GM10266 (cell line): ENCODE results near the gene DNAJB6.

Source experiments
- DNase-seq: peaks from one replicate; pipeline ENCODE4 v3.0.0; 2012; ENCODE audit errors: extremely low spot score
- TF ChIP-seq, protein P1 (sequence below): IDR thresholded peaks from 2 replicates; pipeline ENCODE4 v1.5.1; 2012; ENCODE audit warnings: mild to moderate bottlenecking, low read depth; ENCODE audit not compliant: control insufficient read depth, insufficient read depth; ENCODE audit errors: missing control alignments

Gene DNAJB6

DNA sequence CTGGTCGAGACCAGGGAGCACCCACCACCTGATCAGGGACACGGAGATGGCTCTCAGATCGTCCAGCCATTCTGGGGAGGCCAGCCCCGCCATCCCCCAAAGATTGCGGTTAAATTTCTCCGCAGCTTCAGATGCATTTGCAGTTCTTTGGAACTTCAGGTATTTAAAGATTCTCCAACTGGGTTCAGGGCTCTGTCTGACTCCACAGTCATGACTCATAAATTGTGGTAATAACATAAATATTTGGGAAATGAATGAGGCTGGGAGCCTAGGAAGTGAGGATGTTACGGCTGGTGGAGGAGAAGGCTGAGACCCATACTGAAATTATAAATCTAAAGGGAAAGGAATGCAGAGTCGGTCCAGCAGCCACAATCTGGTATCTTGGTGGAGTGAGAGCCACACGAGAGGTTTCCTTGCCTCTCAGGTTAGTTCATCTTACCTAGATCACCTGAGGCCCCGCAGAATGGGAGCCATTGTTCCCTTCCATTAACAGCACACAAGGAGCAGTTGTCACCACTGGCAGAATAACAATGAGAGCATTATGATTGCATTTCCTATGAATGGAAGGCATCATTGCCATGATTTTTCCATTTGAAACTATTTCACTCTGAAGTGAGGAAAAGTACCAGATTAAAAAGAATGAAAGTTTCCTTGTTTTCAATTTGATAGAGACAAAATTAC lies 26.7 kb upstream of the DNAJB6 start:
- DNase-seq: no peak
- TF ChIP-seq, protein P1, sequence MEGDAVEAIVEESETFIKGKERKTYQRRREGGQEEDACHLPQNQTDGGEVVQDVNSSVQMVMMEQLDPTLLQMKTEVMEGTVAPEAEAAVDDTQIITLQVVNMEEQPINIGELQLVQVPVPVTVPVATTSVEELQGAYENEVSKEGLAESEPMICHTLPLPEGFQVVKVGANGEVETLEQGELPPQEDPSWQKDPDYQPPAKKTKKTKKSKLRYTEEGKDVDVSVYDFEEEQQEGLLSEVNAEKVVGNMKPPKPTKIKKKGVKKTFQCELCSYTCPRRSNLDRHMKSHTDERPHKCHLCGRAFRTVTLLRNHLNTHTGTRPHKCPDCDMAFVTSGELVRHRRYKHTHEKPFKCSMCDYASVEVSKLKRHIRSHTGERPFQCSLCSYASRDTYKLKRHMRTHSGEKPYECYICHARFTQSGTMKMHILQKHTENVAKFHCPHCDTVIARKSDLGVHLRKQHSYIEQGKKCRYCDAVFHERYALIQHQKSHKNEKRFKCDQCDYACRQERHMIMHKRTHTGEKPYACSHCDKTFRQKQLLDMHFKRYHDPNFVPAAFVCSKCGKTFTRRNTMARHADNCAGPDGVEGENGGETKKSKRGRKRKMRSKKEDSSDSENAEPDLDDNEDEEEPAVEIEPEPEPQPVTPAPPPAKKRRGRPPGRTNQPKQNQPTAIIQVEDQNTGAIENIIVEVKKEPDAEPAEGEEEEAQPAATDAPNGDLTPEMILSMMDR: no peak

DNA sequence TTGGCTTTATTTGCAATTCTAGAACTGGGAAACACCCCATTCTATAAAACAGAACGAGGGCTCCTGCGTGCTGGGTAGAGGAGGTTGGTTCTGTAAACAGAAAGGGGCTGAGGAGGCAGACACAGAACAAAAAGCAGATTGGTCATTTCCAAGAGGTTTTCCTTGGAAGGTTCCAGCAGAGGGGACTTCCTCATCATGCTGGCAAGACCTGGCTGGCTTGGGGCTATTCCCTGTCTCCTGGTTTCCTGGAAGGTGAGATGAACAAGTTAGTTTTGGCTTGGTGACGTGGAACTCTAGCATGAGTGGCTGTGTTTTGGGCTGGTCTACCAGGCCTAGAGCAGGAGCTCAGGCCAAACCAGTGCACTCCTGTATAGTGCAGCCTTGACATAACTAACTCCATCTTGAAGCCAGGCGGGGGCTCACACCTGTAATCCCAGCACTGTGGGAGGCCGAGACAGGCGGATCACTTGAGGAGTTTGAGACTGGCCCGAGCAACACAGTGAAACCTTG lies 26.1 kb upstream of the DNAJB6 start:
- no peak for DNase-seq

DNA sequence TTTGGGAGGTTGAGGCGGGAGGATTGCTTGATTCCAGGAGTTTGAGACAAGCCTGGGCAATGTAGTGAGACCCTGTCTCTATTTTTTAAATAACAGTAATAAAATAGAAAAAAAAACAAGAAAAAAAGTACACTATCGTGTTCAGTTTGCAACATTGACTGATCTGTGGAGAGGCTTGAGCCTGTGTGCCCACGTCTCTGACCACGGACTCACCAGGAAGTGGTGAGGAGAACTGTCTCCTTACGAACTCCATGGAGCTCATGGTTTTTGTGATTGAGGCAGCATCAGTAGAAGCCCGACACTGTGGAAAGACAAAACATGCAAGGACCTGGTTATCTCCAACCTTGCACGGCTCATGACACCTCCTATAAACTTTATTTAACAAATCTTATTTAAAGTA lies 23.9 kb upstream of the DNAJB6 start:
- TF ChIP-seq, protein P1: no peak
- DNase-seq: no peak

More for the DNA sequence above, 26.1 kb upstream of the DNAJB6 start:
- TF ChIP-seq, protein P1: no peak

DNA sequence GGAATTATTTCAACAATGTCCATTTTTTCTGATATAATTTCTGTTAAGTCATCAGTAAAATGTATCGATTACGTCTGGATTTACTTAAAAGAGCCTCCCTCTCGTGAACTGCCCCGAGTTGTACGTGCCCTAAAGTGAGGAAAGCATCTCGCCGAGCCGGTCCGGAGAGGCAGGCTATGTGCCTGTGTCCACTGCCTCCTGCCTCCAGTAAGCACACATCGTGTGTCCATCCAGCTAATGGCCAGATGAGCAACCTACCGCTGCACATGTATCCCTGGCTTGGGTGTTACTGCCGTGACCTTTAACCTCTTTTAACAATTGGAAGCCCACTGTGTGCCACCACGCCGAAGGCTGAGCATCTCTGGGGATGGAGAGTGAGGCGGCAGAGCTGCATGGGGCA lies 23.2 kb upstream of the DNAJB6 start:
- no peak for DNase-seq
- TF ChIP-seq, protein P1: no peak

DNA sequence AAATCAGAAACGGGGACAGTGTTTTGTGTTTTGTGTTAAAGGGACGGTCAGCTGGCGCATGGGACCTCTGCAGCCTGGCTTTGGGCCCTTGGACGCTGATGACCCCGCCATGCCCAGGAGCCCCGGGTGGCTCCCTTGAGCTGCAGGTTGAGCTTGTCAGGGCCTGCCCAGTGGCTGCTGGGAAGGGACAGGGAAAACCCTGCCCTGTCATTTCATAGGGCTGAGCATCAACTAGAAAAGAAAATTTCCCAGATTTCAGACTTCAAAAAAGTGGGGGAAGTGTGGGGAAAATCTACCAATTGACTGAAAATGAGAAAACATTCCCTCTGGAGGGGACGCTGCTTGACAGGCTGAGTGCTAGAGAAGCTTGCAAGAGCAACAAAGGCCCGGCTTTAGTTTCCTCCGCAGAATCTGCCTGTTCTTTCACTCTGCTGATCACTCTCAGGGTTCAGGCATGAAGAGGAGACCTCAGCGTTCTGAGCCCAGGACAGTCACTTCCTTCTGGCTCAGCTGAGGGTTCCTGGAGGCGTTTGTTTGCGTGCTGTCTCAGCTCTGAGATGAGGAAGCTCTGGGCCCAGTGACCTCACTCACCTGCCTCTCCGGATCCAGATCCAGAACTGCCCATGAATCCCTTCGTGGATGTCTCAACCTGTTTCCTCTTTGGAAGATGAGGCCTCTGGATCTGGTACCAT lies 18.6 kb upstream of the DNAJB6 start:
- TF ChIP-seq, protein P1: no peak
- DNase-seq: peak; percentile 61

DNA sequence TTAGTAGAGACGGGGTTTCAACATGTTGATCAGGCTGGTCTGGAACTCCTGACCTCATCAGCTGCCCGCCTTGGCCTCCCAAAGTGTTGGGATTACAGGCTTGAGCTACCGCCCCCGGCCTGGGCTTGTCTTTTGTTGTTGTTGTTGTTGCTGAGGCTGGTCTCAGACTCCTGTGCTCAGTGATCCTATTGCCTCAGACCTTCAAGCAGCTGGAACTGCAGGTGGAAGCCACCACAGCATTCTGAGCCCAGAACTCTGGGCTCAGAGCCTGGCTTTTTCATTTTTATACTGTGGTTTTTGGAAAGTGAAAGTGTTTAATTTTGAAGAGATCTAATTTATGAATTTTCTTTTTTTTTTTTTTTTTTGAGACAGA lies 16.2 kb upstream of the DNAJB6 start:
- no peak for DNase-seq
- TF ChIP-seq, protein P1: no peak

DNA sequence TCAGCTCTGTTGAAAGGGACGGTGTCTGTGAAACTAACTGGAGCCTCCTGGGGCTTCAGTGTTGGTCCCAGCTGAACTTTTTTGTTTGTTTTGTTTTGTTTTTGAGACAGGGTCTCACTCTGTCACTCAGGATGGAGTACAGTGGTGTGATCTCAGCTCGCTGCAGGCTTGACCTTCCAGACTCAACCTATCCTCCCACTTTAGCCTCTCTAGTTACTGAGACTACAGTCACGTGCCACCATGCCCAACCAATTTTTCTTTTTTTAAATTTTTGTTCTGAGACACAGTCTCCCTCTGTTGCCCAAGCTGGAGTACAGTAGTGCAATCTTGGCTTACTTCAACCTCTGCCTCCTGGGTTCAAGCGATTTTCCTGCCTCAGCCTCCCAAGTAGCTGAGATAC lies 13.4 kb upstream of the DNAJB6 start:
- DNase-seq: no peak
- TF ChIP-seq, protein P1: no peak
